ENCODE data around the gene TBR1. TPM values are rescaled to one million over a fixed set of nuclear protein-coding genes. Genes with fewer than 3 reads are reported as not detected.

TBR1 gene
- polyA plus RNA-seq, 4 donors, result 0.03 to 0.04 TPM; not detected in 2

DNA sequence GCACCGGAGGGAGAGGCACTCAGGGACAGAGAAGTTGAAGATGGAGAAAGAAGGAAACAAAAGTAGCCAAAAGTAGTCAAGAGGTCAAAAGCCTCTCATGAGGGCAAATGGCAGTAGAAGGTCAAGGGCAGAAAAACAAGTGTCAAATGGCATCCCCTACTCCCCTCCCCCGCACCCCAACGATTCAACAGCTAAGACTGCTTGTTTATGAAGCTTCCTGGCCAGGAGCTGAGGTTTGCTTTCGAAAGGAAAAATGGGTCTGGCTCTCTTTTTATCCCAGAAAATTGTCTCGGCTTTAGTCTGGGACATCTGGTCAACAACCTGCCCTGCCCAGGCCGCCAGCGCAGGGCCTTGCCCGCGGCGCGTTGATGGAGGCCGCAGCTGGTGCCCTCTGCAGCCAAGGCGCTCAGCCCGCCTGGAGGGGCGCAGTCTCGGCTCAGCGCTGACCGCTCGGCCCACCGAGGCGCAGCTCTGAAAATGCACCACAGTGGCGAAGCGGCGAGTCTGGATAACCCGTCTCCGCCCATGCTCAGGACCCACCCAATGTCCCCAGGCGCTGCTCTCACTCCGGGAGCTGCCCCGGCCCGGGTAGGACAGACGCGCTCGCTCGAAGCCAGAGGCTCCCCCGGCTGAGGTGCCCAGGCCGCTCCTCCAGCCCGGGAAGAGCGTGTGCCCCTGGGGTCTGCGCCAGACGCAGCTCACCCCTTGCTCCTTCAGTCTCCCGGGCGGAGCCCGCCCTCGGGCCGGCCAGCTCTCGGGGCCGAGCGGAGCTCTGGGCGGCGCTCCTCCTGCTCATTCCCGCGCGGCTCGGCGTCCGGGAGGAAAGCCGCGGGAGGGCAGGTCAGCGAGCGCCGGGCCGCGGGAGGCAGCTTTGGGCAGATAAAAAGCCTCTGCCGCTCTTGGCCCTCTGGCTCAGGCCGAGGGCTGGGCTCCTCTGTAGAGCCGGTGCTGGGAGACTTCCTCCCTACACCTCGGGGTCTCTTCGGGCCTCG lies 1.8 kb upstream of the TBR1 start:
- DNase-seq (ENCODE audit: low read depth in 4 of 4, low spot score in 3 of 4), result no peak

DNA sequence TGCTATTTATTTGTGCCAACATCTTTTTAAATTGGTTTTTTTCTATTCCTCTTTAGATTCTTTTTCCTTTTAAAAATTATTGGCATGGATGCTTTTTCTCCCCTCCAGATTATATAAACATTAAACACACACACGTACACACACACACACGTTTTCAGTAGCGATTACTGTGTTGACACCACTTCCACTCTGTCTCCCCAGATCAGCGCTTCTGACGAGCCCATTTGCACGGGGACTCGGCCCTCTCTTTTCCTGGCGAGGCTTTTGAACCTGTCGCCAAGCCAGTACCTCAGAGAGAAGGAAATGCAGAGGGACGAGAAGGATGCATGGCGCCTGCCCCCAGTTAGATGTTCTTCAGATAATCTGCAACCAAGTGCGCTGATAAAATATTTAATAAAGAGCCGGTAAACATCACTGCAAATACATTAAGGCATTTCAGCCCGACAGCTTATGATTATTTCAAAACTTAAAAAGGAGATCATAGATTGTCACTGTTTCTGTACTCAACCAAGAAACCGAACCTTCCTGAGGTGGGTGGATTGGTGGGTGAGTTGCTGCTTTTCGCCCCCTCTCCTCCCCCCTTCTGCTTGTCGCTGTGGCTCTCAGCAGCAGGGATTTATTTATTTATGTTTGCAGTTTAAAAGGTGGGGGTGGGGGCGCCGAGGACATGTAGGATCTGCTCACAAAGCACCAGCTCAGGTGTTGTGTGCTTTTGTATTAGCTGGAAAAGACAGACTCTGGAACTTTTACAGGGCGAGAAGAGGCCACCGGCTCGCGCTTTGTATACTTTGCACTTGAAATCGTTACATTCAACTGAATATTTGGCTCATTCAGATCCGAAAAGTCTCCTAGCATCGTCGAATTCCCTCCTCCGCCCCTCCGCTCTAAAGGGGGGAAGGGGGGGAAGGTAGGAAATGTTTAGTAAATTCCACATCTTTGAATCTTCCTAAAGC lies 787 bp upstream of the TBR1 start:
- DNase-seq (ENCODE audit: low read depth in 4 of 4, low spot score in 3 of 4), result no peak

DNA sequence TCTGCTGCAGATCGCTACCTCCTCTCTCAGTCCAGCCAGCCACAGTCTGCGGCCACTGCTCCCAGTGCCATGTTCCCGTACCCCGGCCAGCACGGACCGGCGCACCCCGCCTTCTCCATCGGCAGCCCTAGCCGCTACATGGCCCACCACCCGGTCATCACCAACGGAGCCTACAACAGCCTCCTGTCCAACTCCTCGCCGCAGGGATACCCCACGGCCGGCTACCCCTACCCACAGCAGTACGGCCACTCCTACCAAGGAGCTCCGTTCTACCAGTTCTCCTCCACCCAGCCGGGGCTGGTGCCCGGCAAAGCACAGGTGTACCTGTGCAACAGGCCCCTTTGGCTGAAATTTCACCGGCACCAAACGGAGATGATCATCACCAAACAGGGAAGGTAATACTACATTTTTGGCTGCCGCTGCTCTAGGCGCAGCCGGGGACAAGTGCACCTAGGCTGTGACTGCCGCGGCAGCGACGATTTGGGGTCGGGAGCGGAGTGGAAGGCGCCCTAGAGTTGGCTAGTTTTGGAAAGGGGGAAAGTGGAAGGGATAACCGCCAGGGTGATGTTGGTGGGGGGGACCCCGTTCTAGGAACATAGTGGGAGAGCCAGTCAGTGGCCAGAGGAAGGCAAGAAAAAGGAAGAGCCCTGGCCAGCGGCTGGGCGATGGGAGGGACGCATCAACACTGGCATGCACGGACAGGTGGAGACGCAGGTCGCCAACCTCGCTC lies 776 bp downstream of the TBR1 start:
- DNase-seq (ENCODE audit: low read depth in 4 of 4, low spot score in 3 of 4), result no peak

DNA sequence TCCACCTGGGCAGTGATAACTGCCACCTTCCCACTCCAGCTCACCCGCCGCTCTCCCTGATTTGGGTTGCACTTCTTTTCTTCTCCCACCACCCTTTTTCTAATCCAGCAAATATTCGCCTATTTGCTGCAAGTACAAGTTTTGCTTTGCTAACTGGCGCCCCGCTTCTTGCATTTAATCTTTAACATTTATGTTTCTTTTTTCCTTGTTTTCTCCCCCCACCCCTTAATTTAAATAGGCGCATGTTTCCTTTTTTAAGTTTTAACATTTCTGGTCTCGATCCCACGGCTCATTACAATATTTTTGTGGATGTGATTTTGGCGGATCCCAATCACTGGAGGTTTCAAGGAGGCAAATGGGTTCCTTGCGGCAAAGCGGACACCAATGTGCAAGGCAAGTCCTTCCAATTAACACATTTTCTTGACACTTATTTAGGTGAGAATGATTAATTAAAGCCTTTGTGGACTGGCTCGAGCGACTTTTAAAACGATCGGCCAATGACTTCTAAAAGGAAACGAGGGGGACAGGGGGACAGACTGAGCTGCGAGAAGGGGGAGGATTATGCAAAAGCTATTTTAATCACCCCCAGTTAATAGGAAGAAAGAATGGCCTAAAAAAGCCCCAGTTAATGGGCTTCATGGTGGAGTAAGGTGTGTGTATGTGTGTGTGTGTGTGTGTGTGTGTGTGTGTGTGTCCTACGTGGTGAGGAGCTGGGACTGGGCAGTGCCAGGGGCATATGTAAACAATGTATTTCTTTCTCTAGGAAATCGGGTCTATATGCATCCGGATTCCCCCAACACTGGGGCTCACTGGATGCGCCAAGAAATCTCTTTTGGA lies 1.6 kb downstream of the TBR1 start:
- DNase-seq (ENCODE audit: low read depth in 4 of 4, low spot score in 3 of 4), result no peak

DNA sequence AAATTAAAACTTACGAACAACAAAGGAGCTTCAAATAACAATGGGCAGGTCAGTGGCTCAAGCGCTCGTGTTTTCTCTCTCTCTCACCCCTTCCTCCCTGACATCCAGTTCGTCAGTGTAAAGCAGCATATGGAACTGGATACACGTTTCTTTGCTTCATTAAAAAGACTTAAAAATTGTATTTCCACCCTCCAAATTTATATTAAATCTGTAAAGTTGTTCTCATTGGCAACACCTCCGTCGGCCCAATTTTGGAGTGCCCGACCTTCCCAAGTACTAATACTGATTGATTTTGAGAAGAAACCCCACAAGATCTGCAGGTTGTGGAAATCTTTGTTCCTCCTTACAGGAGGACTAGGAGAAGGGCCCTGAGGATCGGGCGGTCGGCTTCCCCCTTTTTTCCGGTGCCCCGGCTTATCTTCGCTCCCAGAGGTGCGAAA lies 2.2 kb downstream of the TBR1 start:
- DNase-seq (ENCODE audit: low read depth in 4 of 4, low spot score in 3 of 4), result no peak

DNA sequence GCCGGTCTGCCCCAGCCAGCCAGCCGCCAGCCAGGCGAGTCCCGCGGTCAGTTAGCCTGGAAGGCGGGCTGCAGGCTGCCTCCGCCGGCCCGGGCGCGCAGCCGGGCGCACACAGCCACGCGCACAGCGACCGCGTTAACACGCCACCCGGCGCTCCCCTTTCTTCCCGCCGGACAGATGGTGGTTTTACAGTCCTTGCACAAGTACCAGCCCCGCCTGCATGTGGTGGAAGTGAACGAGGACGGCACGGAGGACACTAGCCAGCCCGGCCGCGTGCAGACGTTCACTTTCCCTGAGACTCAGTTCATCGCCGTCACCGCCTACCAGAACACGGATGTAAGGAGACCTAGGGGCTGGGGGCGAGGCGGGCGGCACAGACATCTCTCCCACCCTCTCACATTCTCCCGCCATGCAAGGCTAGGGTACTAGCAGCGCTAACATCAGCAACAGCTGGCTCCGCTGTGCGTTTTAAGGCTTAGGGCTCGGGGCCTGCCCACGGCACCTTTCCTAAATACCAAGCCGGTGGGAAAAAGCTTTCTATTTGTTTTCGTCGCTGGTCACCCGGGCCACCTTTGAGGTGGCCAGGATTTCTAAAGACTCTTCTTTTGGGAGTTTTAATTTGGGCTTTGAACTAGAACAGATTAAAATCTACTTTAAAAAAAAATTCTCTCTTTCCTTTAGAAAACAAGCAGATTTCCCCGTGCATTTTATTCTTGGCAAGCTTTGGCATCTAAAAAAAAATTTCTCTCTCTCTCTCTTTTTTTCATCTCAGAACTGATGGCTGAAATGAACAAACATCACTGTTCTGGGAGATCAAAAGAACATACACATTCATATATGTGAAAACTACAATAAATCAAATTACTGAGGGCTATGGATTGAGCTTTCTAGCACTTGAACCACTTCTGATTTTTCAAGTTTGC lies 2.9 kb downstream of the TBR1 start:
- DNase-seq (ENCODE audit: low read depth in 4 of 4, low spot score in 3 of 4), result no peak

DNA sequence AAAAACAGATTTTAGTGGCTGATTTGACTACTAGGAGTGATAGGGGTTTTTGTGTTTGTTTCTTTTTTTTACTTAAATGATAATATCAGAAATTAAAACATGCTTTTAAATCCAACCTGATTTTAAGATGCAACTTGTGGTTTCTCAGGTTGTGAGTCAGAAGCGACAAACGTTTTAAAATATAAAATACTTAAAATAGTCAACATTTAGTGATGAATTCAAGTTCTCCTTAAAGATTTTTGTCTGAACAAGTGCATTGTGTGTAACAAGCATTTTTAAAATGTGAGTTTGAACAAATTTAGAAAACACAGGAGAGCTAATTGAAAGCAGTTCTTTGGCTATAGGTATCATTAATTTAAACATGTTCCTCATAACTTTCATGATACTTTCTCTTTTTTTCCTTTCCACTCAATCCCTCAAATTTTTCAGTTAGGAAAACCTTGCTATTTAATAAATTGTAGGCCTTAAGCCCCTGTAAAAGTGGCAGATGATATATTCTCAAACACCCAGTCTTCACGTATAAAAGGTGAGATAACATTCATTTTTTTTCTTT lies 3.6 kb downstream of the TBR1 start:
- no peak for DNase-seq (ENCODE audit: low read depth in 4 of 4, low spot score in 3 of 4)

DNA sequence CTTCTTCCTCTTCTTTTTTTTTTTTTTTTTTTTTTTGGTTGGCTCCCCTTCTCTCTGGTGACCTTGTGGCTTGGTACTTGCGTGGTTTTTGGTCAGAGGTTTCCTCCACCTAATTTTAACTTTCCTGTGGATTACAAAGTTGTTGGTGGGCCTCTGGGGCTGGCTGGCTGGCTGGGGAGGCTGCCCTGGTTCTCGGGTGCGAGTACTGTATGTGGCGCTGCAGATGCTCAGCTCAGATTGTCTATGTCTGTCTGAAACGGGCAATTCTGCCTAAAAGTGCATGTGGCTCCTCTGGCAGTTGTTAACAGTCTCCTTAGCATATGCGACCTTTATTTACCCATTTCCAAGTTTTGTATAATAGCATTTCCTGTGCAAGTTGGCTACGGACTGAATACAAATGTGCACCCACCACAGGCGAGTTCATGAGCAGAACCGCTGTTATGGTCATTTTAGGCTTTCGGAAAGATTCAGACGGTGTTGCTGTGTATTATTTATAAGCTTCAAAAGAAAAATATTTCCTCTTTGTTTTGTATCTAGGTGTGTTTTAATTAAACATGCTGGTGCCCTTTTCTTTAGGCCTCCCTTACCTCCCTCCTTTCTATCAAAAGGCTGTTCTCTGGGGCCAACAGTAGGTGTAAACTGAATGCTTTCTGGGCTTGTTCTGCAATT lies 4.4 kb downstream of the TBR1 start:
- DNase-seq (ENCODE audit: low read depth in 4 of 4, low spot score in 3 of 4), result no peak

DNA sequence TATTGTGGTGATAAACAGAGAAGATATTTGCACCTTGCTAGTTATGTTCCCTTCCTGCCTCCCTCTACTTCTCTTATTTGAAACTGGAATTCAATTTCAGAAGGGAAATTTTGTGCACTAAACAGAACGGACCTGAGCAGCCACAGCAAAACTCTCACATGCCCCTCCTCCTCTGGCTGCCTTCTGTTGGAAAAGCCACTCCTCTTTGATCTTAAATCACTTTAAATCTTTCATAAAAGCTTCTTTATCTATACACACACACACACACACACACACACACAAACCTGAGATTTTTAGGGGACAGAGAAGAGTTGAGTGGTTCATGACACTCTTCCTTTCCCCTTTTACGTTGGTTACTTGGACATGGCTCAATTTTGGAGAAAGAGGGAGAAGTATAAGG lies 5.6 kb downstream of the TBR1 start:
- DNase-seq (ENCODE audit: low read depth in 4 of 4, low spot score in 3 of 4), result no peak

DNA sequence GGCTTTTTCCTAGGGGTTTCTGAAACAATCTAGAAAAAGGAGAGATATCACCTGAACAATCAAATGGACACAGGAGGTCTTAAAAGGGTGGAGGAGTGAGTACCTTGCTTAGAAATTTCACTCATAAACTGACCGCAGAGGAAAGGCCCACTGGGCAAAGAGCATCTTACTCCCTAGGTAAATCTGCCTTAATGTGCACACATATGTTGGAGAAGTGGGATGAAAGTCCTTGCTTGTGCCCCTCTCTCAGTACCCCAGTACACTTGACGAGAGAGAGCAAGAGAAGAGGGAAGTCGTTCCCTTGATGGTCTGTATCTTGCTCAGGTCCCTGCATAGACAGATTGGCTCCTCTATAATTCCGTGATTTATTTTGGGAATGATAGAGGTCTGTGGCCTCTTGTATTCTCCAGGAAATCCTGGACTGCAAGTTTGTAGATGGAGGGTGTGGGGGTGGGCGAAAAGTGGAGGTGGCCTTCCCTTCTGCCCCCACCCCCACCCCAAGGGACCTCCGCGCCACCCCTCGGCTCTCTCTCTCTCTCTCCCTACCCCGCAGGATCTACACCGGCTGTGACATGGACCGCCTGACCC lies 6.8 kb downstream of the TBR1 start:
- no peak for DNase-seq (ENCODE audit: low read depth in 4 of 4, low spot score in 3 of 4)

DNA sequence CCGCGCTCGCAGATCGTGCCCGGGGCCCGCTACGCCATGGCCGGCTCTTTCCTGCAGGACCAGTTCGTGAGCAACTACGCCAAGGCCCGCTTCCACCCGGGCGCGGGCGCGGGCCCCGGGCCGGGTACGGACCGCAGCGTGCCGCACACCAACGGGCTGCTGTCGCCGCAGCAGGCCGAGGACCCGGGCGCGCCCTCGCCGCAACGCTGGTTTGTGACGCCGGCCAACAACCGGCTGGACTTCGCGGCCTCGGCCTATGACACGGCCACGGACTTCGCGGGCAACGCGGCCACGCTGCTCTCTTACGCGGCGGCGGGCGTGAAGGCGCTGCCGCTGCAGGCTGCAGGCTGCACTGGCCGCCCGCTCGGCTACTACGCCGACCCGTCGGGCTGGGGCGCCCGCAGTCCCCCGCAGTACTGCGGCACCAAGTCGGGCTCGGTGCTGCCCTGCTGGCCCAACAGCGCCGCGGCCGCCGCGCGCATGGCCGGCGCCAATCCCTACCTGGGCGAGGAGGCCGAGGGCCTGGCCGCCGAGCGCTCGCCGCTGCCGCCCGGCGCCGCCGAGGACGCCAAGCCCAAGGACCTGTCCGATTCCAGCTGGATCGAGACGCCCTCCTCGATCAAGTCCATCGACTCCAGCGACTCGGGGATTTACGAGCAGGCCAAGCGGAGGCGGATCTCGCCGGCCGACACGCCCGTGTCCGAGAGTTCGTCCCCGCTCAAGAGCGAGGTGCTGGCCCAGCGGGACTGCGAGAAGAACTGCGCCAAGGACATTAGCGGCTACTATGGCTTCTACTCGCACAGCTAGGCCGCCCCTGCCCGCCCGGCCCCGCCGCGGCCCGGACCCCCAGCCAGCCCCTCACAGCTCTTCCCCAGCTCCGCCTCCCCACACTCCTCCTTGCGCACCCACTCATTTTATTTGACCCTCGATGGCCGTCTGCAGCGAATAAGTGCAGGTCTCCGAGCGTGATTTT lies 7.6 kb downstream of the TBR1 start:
- no peak for DNase-seq (ENCODE audit: low read depth in 4 of 4, low spot score in 3 of 4)

DNA sequence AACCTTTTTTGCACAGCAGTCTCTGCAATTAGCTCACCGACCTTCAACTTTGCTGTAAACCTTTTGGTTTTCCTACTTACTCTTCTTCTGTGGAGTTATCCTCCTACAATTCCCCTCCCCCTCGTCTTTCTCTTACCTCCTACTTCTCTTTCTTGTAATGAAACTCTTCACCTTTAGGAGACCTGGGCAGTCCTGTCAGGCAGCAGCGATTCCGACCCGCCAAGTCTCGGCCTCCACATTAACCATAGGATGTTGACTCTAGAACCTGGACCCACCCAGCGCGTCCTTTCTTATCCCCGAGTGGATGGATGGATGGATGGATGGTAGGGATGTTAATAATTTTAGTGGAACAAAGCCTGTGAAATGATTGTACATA lies 8.3 kb downstream of the TBR1 start:
- DNase-seq (ENCODE audit: low read depth in 4 of 4, low spot score in 3 of 4), result no peak

DNA sequence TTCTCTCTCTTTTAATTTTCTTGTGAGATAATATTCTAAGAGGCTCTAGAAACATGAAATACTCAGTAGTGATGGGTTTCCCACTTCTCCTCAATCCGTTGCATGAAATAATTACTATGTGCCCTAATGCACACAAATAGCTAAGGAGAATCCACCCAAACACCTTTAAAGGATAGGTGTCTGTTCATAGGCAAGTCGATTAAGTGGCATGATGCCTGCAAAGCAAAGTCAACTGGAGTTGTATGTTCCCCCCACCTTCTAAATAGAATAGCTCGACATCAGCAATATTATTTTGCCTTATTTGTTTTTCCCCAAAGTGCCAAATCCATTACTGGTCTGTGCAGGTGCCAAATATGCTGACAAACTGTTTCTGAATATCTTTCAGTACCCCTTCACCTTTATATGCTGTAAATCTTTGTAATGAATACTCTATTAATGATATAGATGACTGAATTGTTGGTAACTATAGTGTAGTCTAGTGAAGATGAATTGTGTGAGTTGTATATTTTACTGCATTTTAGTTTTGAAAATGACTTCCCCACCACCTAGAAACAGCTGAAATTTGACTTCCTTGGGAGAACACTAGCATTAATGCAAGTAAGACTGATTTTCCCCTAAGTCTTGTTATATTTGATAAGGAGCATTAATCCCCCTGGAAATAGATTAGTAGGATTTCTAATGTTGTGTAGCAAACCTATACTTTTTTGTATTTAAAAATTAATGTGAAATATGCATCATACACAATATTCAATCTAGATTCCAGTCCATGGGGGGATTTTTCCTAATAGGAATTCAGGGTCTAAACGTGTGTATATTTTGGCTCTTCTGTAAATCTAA lies 9.0 kb downstream of the TBR1 start:
- no peak for DNase-seq (ENCODE audit: low read depth in 4 of 4, low spot score in 3 of 4)

DNA sequence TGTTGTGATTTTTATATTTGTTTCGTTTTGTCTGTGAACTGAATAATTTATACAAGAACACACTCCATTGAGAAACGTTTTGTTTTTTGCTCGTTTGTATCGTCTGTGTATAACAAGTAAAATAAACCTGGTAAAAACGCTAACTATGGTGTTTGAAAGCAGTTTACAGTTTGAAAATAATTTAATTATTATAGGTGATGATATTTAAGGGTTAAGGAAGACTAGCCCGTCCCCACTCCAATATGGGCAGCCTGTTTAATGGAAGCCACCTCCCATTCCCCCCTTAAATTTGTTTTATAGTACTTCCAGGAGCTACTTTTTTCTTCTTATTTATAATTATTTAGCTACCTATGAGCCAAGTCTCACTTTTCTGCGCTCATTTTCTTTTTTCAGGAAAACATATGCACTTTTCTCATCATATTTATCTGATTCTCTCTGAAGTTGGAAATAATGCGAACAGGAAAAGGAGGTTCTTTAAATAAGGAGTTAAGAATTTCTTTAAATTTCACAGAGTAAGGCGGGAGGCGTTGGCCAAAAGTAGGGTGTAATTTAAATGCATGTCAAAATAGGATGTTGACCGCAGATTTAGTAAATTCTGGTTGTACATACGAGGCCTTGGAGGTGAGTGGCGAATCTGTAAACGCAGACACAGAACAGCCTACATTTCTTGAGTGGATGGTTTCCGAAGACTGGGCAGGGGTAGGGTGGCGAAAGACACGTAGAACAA lies 9.8 kb downstream of the TBR1 start:
- no peak for DNase-seq (ENCODE audit: low read depth in 4 of 4, low spot score in 3 of 4)

DNA sequence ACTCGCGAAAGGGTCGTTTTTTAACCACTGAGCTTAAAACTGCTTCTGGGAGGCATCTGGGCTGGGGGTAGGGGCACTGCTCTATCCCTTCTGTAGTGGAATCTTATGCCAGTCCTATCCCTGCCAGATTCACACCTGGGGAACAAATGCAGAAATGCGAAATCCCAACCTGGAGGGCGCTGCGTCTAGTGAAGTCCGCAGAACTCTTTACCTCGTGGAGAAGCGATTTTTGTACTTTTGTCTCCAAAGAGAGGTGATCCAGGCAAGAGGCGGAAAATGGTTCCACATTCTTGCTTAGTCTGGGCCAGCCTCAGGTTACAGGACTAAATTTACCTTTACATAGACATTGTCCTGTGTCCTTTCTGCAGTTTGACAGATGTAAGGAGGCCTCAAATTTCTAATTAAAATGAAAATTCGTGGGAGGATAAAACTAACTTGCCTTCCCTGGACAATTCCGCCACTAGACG lies 10.4 kb downstream of the TBR1 start:
- no peak for DNase-seq (ENCODE audit: low read depth in 4 of 4, low spot score in 3 of 4)
